ENCODE measurements around the gene IFNL2.

DNA sequence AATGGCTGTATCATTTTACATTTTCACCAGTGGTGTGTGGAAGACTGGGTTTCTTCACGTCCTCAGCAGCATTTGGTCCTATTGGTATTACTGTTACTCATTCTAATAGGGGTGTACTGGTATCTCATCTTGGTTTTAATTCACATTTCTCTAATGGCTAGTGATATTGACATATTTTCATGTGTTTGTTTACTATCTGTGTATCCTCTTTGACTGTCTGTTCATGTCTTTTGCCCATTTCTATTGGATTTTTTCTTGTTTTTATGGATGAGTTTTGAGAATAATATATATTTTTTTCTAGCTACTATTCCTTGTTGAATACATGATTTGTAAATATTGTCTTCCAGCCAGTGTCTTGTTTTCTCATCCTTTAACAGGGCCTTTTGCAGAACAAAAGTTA, 13.8 kb downstream of the IFNL2 start:
- TF ChIP-seq, protein P1, sequence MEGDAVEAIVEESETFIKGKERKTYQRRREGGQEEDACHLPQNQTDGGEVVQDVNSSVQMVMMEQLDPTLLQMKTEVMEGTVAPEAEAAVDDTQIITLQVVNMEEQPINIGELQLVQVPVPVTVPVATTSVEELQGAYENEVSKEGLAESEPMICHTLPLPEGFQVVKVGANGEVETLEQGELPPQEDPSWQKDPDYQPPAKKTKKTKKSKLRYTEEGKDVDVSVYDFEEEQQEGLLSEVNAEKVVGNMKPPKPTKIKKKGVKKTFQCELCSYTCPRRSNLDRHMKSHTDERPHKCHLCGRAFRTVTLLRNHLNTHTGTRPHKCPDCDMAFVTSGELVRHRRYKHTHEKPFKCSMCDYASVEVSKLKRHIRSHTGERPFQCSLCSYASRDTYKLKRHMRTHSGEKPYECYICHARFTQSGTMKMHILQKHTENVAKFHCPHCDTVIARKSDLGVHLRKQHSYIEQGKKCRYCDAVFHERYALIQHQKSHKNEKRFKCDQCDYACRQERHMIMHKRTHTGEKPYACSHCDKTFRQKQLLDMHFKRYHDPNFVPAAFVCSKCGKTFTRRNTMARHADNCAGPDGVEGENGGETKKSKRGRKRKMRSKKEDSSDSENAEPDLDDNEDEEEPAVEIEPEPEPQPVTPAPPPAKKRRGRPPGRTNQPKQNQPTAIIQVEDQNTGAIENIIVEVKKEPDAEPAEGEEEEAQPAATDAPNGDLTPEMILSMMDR (IDR thresholded peaks at IDR 0.05; ENCODE audit: low read depth, low read length), result no peak
- no peak for TF ChIP-seq EZH2phosphoT487 (IDR thresholded peaks at IDR 0.05; ENCODE audit: low read depth)

Data from OCI-LY3 (cell line).